GM23248 (cell line): ENCODE data around the gene MSANTD2. TPM values are rescaled to one million over a fixed set of nuclear protein-coding genes. Genes with fewer than 3 reads are reported as not detected.

Experiments
- DNase-seq: peaks from one replicate; pipeline ENCODE4 v3.0.0-alpha.2; 2015
- H2AFZ ChIP-seq: fragments of 200-600 bp; sonication (generic); 2 replicates; pipeline ENCODE4 v1.6.1; 2016; ENCODE audit warnings: antibody characterized with exemption
- H3F3A ChIP-seq: fragments of 200-600 bp; sonication (generic); 2 replicates; pipeline ENCODE4 v1.6.1; 2016; ENCODE audit warnings: mild to moderate bottlenecking, antibody characterized with exemption, mixed run types; ENCODE audit not compliant: insufficient read depth
- H3K27ac ChIP-seq: fragments of 200-600 bp; sonication (generic); 2 replicates; pipeline ENCODE4 v1.5.1; 2016; ENCODE audit warnings: mild to moderate bottlenecking
- H3K27me3 ChIP-seq: fragments of 200-600 bp; sonication (generic); replicated peaks from 2 replicates; pipeline ENCODE4 v1.6.1; 2016; ENCODE audit warnings: mild to moderate bottlenecking; ENCODE audit not compliant: insufficient read depth
- H3K36me3 ChIP-seq: fragments of 200-600 bp; sonication (generic); 2 replicates; pipeline ENCODE4 v1.6.1; 2016; ENCODE audit warnings: low read depth, mild to moderate bottlenecking
- H3K4me1 ChIP-seq: fragments of 200-600 bp; sonication (generic); 2 replicates; pipeline ENCODE4 v1.6.1; 2016; ENCODE audit warnings: mild to moderate bottlenecking; ENCODE audit not compliant: insufficient read depth
- H3K4me2 ChIP-seq: fragments of 200-600 bp; sonication (generic); one replicate; pipeline ENCODE4 v1.6.1; 2016; ENCODE audit warnings: mild to moderate bottlenecking; ENCODE audit not compliant: unreplicated experiment
- H3K4me3 ChIP-seq: fragments of 200-600 bp; sonication (generic); 2 replicates; pipeline ENCODE4 v1.5.1; 2016; ENCODE audit warnings: mild to moderate bottlenecking
- H3K79me2 ChIP-seq: fragments of 200-600 bp; sonication (generic); 2 replicates; pipeline ENCODE4 v1.6.1; 2016; ENCODE audit warnings: mild to moderate bottlenecking; ENCODE audit not compliant: insufficient read depth
- H3K9ac ChIP-seq: fragments of 200-600 bp; sonication (generic); 2 replicates; pipeline ENCODE4 v1.6.1; 2016; ENCODE audit warnings: mild to moderate bottlenecking
- H3K9me2 ChIP-seq: fragments of 200-600 bp; sonication (generic); 2 replicates; pipeline ENCODE4 v1.6.1; 2016; ENCODE audit warnings: mixed run types, mild to moderate bottlenecking, moderate library complexity; ENCODE audit not compliant: insufficient read depth
- H3K9me3 ChIP-seq: fragments of 200-600 bp; sonication (generic); one replicate; pipeline ENCODE4 v1.6.1; 2017; ENCODE audit warnings: low read depth
- H4K20me1 ChIP-seq: fragments of 200-600 bp; sonication (generic); 2 replicates; pipeline ENCODE4 v1.6.0; 2016; ENCODE audit not compliant: insufficient read depth
- EZH2 ChIP-seq: fragments of 200-600 bp; sonication (generic); IDR thresholded peaks from 2 replicates; pipeline ENCODE4 v1.6.1; 2018; ENCODE audit warnings: antibody characterized with exemption, mild to moderate bottlenecking; ENCODE audit not compliant: insufficient read depth, poor library complexity, severe bottlenecking
- EZH2phosphoT487 ChIP-seq: fragments of 200-600 bp; sonication (generic); IDR thresholded peaks from 2 replicates; pipeline ENCODE4 v1.6.1; 2018; ENCODE audit warnings: antibody characterized with exemption, moderate library complexity, mild to moderate bottlenecking, low read depth; ENCODE audit not compliant: insufficient read depth
- WGBS, 2 experiments: methylation state at CpG; one replicate each; pipeline ENCODE4 v1.1.6; 2015 to 2017; ENCODE audit warnings: low lambda C conversion rate in 2 of 2, low coverage in 1 of 2; ENCODE audit errors: missing lambda C conversion rate in 2 of 2; 5-methylcytosine and 5-hydroxymethylcytosine counted together
- in situ Hi-C: fragments of 300-500 bp; cut with MboI; formaldehyde crosslinking; loops from 2 replicates; pipeline ENCODE4 v1.15.0; 2020
- polyA plus RNA-seq: library from polyadenylated mRNA; unstranded; fragments of >200 nt; fragmentation: Nextera tagmentation; extraction: Ambion mirVana; gene quantifications from 2 replicates; pipeline ENCODE4 v1.2.1, GENCODE V29; 2016
- total RNA-seq: library from RNA; depleted of rRNA; stranded (reverse); fragments of >200 nt; shearing (Covaris generic); gene quantifications from 2 replicates; pipeline ENCODE4 v1.2.3, GENCODE V29; 2014

The MSANTD2 gene
- total and polyA plus RNA-seq, 2 experiments from 2014 or later, result 6.0 to 8.4 TPM

- Histone ChIP-seq H3K9ac (no peak overlapping the region), H3K4me2 (peak overlapping the region; percentile 74), H3K4me3 (peak overlapping the region; percentile 64), H3K79me2 (no peaks in the 10 kb centered on the region), H3K36me3 (no peaks in the 10 kb centered on the region), H3K27ac (no peak overlapping the region), H2AFZ (peak overlapping the region; percentile 69), H3K9me2 (no peaks in the 10 kb centered on the region), H4K20me1 (no peaks in the 10 kb centered on the region), H3K9me3 (no peaks in the 10 kb centered on the region), H3K4me1 (0 out of 2 replicates have a peak, but pooled peaks cover 3% of the 10 kb centered on the region), H3K27me3 (peaks cover 64% of the 10 kb centered on the region), H3F3A (0 out of 2 replicates have a peak, but pooled peaks cover 6% of the 10 kb centered on the region)
- TF ChIP-seq EZH2, result peak; percentile 45
- TF ChIP-seq EZH2phosphoT487, result no peak
- no peak for DNase-seq
- WGBS, 2 experiments, result 29 to 31% methylated on average over 20 of the region's 20 CpGs
- in situ Hi-C loops, result loop anchor here (10.0 kb wide), 1 partner anchor 175 kb away; no protein-coding TSS in a partner anchor
Observed at GRCh38 chr11:124839972-124840621, 39.9 kb upstream of the MSANTD2 start.

GRCh38 chr11:124839128-124839971 is 39.1 kb upstream of the MSANTD2 start:
- H3K4me1 ChIP-seq, result 0 out of 2 replicates have a peak, but pooled peaks cover 3% of the 10 kb centered on the region
- H3K9me3 ChIP-seq, result no peaks in the 10 kb centered on the region
- H3K36me3 ChIP-seq, result no peaks in the 10 kb centered on the region
- in situ Hi-C loops, result loop anchor here (10.0 kb wide), 1 partner anchor 175 kb away; no protein-coding TSS in a partner anchor
- 0 out of 2 replicates have a peak, but pooled peaks cover 6% of the 10 kb centered on the region for H3F3A ChIP-seq
- peak overlapping the region; percentile 74 for H3K4me2 ChIP-seq
- no peak overlapping the region for H3K27ac ChIP-seq
- peak overlapping the region; percentile 69 for H2AFZ ChIP-seq
- peak; percentile 37 for TF ChIP-seq EZH2
- 0 out of 2 replicates have a peak, but pooled peaks have one; percentile 36 for TF ChIP-seq EZH2phosphoT487
- peaks cover 58% of the 10 kb centered on the region for H3K27me3 ChIP-seq
- no peaks in the 10 kb centered on the region for H3K9me2 ChIP-seq
- peak; percentile 54 for DNase-seq
- no peaks in the 10 kb centered on the region for H4K20me1 ChIP-seq
- no peaks in the 10 kb centered on the region for H3K79me2 ChIP-seq
- WGBS, 2 experiments, result 1 to 3% methylated on average over 62 to 76 of the region's 87 CpGs
- no peak overlapping the region for H3K9ac ChIP-seq
- H3K4me3 ChIP-seq, result peak overlapping the region; percentile 64

- in situ Hi-C loops, result loop anchor here (10.0 kb wide), 1 partner anchor 174 kb away; no protein-coding TSS in a partner anchor
- TF ChIP-seq EZH2 (no peak), EZH2phosphoT487 (no peak)
- no peaks in the 10 kb centered on the region for H3K36me3 ChIP-seq
- H3F3A ChIP-seq, result 0 out of 2 replicates have a peak, but pooled peaks cover 6% of the 10 kb centered on the region
- 43 to 44% methylated on average over 5 of the region's 5 CpGs for WGBS, 2 experiments
- H3K9me3 ChIP-seq, result no peaks in the 10 kb centered on the region
- peak overlapping the region; percentile 69 for H2AFZ ChIP-seq
- peak overlapping the region; percentile 64; the same call in 1 of the 2 replicates for H3K4me3 ChIP-seq
- DNase-seq, result no peak
- no peaks in the 10 kb centered on the region for H3K79me2 ChIP-seq
- no peak overlapping the region for H3K9ac ChIP-seq
- H3K4me1 ChIP-seq, result 0 out of 2 replicates have a peak, but pooled peaks cover 3% of the 10 kb centered on the region
- H3K27ac ChIP-seq, result no peak overlapping the region
- no peaks in the 10 kb centered on the region for H4K20me1 ChIP-seq
- no peak overlapping the region for H3K4me2 ChIP-seq
- no peaks in the 10 kb centered on the region for H3K9me2 ChIP-seq
- peaks cover 52% of the 10 kb centered on the region for H3K27me3 ChIP-seq
Observed at GRCh38 chr11:124838805-124839127, 38.6 kb upstream of the MSANTD2 start.

GRCh38 chr11:124837491-124837856 is 37.3 kb upstream of the MSANTD2 start:
- H3K4me2 ChIP-seq, result peak overlapping the region; percentile 39

More at GRCh38 chr11:124837491-124837856, 37.3 kb upstream of the MSANTD2 start:
- H3K9ac ChIP-seq, result no peak overlapping the region
- H2AFZ ChIP-seq, result no peak overlapping the region
- H3K36me3 ChIP-seq, result no peaks in the 10 kb centered on the region
- no peaks in the 10 kb centered on the region for H3K9me2 ChIP-seq
- peak overlapping the region; percentile 1; the same call in 1 of the 2 replicates for H3K27ac ChIP-seq
- WGBS, 2 experiments, result 10 to 13% methylated on average over 3 of the region's 3 CpGs
- 0 out of 2 replicates have a peak, but pooled peaks cover 3% of the 10 kb centered on the region for H3K4me1 ChIP-seq
- DNase-seq, result peak; percentile 91
- no peaks in the 10 kb centered on the region for H3K9me3 ChIP-seq
- H3K79me2 ChIP-seq, result no peaks in the 10 kb centered on the region
- 0 out of 2 replicates have a peak, but pooled peaks cover 6% of the 10 kb centered on the region for H3F3A ChIP-seq
- TF ChIP-seq EZH2 (no peak), EZH2phosphoT487 (no peak)
- H3K27me3 ChIP-seq, result peaks cover 39% of the 10 kb centered on the region
- no peak overlapping the region for H3K4me3 ChIP-seq
- in situ Hi-C loops, result loop anchor here (10.0 kb wide), 1 partner anchor 173 kb away; no protein-coding TSS in a partner anchor
- no peaks in the 10 kb centered on the region for H4K20me1 ChIP-seq
